Stimulated activated CD8-positive, alpha-beta memory T cell treated with anti-CD3 and anti-CD28 coated beads, Interleukin-4, amount 100 ng/mL, for 4 hours (primary cell): ENCODE measurements around the gene SH3GLB2.
"Not testable (repeated sequence)": the region's sequence is repeated elsewhere in the genome, so short reads cannot be mapped to it uniquely, and the experiment has no call there.

Source experiments
- DNase-seq, 2 donors: peaks; one replicate each; pipeline ENCODE4 v3.0.0-alpha.2; 2020; ENCODE audit warnings: low read depth in 2 of 2, low spot score in 1 of 2

Gene SH3GLB2

GRCh38 chr9:129054163-129054851, 26.2 kb upstream of the SH3GLB2 start:
- DNase-seq: no peak

GRCh38 chr9:129053020-129053419, 24.9 kb upstream of the SH3GLB2 start:
- DNase-seq: no peak

- DNase-seq: no peak
Measured at GRCh38 chr9:129052592-129052991, 24.5 kb upstream of the SH3GLB2 start.

DNA sequence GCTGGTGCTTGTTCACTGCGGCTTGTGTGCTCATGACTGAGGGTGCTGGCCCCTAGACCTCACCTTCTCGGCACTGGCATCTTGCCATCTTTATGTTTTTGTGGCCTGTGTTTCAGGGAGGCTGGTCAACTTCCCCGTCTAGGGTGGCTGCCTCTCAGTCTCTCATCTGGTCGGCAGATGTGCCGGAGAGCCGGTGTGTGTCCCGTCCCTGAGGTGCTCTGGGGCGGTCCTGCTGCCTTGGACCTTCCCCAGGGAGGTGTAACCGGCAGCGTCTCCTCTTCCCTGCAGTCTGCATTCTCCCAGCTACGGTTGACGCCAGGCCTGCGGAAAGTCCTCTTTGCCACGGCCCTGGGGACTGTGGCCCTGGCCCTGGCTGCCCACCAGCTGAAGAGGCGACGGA, 13.9 kb upstream of the SH3GLB2 start:
- DNase-seq: no peak

GRCh38 chr9:129040113-129040643, 12.0 kb upstream of the SH3GLB2 start:
- no peak for DNase-seq

DNA sequence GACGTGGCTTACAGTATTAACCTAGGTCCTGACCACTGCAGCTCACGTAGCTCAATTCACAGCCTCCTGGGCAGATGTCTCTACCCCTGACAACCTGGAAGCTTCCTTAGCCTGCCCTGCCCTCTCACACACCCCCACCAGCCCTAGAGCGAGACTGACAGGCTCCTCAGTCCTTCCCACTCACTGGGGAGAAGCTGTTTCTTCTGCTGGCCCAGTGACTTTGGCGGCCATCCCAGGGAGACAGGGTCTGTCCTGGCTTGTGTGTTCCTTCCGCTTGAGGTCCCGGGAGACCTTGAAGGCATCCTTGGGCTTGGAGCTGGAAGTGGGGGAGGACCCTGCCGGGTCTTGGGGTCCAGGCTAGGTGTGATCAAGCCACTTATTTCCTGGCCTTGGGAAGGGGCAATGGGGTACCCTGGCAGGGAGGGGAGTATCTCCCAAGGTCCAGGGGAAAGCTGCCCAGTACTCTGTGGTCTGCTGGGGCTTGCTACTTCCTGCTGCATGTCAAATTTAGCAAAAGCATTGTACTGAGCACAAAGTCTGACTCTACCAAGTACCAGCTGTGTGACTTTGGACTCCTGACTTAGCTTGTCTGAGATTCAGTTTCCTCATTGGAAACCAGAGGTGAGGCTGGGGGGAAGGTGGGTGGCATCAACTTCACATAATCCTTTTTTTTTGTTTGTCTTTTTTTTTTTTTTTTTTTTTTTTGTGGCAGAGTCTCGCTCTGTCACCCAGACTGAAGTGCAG, 10.2 kb upstream of the SH3GLB2 start:
- no peak for DNase-seq

DNA sequence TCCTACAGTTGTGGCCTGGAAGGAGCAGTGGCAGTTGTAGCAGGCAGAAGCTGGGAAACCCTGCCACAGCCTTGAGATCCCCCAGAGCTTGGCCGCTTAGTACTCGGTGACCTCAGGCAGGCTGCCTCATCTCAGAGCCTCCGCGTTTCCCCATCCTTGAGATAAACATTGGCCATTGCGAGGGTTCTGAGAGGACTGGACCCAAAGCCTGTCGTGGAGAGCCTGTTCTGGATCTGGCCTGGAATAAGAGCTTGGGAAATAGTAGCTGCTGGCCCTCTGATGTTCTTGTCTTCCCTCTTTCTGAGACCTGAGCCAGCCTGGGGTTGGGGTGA, 9.6 kb upstream of the SH3GLB2 start:
- DNase-seq: no peak

DNA sequence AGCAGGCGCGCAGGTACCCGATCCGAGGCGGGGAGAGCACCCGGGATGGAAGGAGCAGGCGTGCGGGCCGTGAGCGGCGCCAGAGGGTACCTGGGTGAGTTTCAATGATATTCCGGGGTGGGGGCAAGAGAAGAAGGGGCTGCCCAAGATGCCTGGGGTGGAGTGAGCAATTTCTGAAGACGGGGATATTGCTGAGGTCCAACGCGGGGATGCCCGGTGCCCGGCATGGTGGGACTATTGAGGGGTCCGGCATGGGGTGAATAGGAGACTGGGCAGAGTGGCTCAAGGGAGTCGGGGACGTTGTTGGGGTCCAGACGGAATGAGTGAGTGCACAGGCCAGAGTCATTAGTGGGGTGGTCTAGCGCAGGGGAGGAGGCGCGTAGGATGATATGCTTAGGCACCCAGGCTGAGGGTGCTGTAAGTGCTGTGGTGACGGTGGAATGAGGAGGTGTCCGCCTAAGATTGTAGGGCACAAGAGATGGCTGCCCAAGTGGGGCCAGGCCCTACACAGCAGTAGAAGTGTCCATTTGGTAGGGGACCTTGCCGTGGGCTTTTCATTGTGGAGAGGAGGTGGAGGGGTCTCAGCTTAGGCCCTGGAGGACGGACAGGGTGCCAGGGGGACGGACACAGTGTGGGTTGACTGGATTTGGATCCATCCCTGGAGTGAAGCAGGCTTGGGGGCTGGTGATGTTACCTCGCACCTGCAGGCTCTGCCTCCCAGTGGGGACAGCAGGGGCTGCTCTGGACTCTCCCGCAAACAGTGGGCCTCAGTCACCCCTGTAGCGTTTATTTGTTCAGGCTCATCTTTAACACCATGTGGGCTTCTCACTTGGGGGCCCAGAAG, 9.0 kb upstream of the SH3GLB2 start:
- no peak for DNase-seq

GRCh38 chr9:129036241-129036922, 8.3 kb upstream of the SH3GLB2 start, which contains the start of gene MIGA2:
TSS of gene MIGA2 (plus strand) at chr9:129036626. CDS start at chr9:129040595, 3,969 bp downstream.
- peak; percentile 84 to 91 for DNase-seq

DNA sequence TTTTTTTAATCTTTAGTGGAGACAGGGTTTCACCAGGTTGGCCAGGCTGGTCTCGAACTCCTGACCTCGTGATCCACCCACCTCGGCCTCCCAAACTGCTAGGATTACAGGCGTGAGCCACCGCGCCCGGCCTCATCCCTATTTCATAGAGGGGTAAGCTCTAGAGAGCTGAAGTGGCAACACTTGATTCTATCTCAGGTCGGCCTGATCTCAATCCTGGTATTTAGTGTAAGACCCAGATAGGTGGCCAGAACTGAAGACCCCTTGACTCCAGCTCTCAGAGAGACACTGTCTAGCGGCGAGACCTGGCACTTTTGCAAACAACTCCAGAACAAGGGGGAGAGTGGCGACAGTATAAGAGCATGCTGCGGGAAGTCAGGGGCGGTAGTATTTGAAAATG, 7.7 kb upstream of the SH3GLB2 start:
- DNase-seq: not testable (repeated sequence)

GRCh38 chr9:129033216-129033615, 5.1 kb upstream of the SH3GLB2 start:
- DNase-seq: no peak

DNA sequence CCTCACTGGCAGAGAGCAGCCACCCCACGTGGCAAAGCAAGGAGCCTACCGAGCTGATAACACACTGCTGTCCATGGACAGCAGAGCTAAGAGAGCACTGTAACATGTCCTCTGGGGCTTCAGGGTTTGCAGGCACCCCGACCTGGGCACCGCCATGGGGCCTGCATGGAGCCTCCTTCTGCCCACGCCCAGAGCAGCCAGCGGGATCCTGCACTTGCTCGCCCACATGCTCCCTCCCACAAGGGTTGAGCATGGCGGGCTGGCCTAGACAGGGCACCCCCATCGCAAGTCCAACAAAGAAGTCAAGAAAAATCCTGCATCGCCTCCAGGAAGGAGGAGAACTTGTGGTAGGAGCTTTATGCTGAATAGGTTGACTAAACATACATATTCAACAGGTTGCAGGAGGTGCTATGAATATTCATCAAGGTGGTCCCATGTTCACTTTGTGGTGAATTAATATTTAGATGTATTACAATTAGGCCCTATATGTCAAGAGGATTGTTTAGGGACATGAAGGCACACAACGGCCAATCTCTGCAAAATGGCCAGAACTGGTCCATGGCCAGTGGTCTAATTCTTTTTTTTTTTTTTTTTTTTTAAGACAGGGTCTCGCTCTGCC, 4.5 kb upstream of the SH3GLB2 start:
- DNase-seq: no peak

- DNase-seq: no peak
Measured at GRCh38 chr9:129031514-129031913, 3.4 kb upstream of the SH3GLB2 start.

- no peak for DNase-seq
Measured at GRCh38 chr9:129030191-129030590, 2.1 kb upstream of the SH3GLB2 start.

DNA sequence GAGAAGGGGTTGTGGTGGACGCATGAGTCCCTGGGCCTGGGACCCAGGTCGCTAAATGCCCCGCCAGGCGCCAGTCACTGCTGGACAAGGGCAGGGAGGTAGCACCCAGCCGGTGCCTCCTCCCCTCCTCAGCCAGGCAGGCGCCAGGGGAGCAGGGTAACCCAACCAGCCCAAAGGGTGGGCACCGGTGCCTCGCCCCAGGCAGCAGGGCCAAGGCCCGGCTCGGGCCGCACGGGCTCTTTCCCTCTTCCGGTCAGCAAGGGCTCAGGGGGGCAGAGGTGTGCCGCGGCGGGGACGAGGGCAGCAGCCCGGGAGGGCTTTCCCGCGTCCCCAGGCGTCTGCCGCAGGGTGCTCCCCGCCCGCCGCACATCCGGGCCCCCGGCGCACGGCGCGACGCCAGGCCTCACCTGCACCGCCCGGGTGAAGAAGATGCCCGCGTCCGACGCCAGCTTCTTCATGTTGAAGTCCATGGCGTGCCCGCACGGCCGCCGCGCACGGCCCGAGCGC, 393 bp downstream of the SH3GLB2 start:
- peak in 1 of 2 donors; percentile 18 for DNase-seq

DNA sequence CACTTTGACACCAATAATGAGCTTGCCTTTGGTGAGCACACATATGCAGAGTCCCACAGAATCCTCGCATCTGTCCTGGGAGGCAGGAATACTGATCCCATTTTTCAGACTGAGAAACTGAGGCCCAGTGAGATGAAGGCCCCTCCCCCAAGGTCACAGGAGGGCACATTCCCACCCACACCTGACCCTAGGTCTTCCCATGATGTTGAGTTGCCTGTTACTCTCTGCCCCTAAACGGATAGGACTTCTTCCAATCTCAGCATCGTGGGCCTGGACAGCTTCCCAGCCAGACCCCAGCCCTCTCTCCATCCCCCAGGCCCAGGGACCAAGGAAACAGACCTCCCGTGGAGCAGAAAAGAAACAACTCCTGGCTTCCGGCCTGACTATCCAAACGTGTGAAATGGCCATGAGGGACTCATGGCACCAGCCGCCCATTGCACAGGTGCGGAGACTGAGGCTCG, 877 bp downstream of the SH3GLB2 start:
- no peak for DNase-seq

- no peak for DNase-seq
Measured at GRCh38 chr9:129026442-129027223, 1.5 kb downstream of the SH3GLB2 start.

- DNase-seq: no peak
Measured at GRCh38 chr9:129023908-129024233, 4.3 kb downstream of the SH3GLB2 start.

DNA sequence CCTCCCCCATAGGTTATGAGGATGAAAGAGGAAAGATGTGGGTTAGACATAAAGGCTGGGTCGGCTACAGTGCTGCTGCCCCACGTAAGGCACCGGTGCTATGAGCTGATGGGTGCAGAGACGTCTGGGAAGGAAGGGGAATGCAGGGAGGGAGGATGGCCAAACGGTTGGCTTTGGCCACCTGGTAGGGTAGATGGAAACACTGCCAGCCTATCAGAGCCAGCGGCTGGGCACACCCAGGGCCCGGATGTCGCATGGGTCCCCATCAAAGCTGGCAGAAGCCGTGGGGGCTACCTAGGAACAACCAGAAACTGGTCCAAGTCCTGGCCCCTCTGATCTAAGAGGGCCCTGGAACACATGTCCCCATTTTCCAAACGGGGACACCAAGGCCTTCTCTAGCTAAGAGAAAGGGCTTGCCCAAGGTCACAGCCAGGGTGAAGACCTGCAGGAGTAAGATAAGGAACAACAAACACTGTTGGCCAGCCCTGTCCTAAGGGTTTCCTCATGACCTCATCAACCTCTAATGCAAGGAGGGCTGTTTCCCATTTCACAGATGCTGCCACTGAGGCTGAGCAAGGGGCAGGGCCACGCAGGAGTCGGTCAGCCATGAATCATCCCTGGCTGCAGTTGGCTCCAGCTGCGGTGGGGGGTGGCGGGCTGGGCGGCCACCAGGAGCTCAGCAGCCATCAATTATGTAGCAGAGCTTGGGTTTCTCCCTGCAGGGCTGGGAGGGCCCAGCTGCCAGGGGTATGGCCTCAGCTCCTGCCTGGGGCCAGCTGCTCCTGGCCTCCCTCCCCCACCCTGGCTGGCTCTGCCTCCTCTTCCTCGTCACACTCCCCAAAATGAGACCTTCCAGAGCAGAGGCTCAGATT, 4.9 kb downstream of the SH3GLB2 start:
- DNase-seq: no peak
